ENCODE results near the gene TMEM240.
"Not testable (repeated sequence)": the region's sequence is repeated elsewhere in the genome, so short reads cannot be mapped to it uniquely, and the experiment has no call there.

GRCh38 chr1:1484976-1485750 lies 55.3 kb downstream of the TMEM240 start:
- TF ChIP-seq, protein P1, sequence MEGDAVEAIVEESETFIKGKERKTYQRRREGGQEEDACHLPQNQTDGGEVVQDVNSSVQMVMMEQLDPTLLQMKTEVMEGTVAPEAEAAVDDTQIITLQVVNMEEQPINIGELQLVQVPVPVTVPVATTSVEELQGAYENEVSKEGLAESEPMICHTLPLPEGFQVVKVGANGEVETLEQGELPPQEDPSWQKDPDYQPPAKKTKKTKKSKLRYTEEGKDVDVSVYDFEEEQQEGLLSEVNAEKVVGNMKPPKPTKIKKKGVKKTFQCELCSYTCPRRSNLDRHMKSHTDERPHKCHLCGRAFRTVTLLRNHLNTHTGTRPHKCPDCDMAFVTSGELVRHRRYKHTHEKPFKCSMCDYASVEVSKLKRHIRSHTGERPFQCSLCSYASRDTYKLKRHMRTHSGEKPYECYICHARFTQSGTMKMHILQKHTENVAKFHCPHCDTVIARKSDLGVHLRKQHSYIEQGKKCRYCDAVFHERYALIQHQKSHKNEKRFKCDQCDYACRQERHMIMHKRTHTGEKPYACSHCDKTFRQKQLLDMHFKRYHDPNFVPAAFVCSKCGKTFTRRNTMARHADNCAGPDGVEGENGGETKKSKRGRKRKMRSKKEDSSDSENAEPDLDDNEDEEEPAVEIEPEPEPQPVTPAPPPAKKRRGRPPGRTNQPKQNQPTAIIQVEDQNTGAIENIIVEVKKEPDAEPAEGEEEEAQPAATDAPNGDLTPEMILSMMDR (conservative IDR thresholded peaks at IDR 0.05; ENCODE audit: low read length) = not testable (repeated sequence)
- TF ChIP-seq EZH2phosphoT487 (IDR thresholded peaks at IDR 0.05; ENCODE audit: borderline replicate concordance, low read depth, low read length) = not testable (repeated sequence)
